Ureter (tissue), 1 donor: ENCODE data around the gene LRRC49. TPM values are rescaled to one million over a fixed set of nuclear protein-coding genes. Genes with fewer than 3 reads are reported as not detected.

ENCODE experiments used
- DNase-seq: peaks from one replicate; pipeline ENCODE4 v3.0.0-alpha.2; 2020; ENCODE audit warnings: low spot score
- total RNA-seq: library from RNA; stranded (reverse); gene quantifications from one replicate; pipeline ENCODE4 v1.2.4, GENCODE V29; 2023
- donor health status: DM: yes; HTN: yes; CAD: no.

Gene LRRC49
- total RNA-seq, 1 donor from 2014 or later = 28.1 TPM

DNA sequence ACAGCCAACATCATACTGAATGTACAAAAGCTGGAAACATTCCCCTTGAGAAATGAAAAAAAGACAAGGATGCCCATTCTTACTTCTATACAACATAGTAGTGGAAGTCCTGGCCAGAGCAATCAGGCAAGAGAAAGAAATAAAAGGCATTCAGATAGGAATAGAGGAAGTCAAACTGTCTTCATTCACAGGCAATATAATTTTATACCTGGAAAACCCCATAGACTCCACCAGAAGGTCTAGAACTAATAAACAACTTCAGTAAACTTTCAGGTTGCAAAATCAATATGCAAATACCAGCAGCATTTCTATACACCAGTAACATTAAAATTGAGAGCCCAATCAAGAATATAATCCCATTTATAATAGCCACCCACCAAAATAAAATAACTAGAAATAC is 195.5 kb downstream of the LRRC49 start:
- DNase-seq = no peak

DNA sequence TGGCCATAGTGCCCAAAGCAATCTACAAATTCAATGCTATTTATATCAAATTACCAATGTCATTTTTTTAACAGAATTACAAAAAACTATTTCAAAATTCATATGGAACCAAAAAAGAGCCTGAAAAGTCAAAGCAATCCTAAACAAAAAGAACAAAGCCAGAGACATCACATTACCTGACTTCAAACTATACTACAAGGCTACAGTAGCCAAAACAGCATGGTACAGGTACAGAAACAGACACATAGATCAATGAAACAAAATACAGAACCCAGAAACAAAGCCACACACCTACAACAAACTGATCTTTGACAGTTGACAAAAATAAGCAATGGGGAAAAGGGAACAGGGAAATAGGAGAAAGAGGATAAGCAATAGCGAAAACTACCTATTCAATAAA is 196.1 kb downstream of the LRRC49 start:
- DNase-seq = no peak

DNA sequence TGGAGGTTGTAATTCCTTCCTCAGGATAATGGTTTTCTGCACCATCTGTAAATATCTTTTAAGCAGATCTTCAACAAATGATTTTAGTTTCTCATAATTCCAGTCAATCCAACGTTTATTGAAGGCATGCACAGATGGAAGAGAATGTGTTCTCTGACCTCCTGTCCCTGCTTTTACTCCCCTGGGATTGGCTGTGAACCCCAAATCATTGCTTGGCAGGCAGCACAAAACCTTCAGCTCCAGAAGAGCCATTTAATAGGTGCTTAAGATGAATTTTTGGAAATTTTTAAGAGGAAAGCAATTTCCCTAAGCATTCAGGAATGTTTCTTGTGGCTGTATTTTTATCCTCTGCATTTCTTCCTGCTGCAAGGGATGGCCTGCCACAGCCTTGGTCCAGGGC is 197.2 kb downstream of the LRRC49 start:
- no peak for DNase-seq

DNA sequence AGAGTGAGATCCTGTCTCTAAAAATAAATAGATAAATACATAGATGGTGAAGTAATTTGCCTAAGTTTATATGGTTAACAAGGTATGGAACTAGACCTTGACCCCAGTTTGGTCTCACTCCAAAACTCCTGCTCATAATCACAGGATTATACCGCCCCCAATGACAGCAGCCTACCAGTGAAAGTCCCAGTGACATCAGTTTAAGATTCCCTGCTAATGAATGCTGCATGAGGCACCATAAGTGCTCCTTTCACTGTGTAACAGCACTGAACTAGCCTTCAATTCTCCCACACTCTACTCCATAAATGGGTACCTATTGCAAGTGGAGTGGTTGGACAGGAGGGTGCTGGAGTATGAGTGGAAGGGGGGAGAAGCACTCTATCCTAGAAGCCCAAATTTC is 199.0 kb downstream of the LRRC49 start:
- DNase-seq = no peak

DNA sequence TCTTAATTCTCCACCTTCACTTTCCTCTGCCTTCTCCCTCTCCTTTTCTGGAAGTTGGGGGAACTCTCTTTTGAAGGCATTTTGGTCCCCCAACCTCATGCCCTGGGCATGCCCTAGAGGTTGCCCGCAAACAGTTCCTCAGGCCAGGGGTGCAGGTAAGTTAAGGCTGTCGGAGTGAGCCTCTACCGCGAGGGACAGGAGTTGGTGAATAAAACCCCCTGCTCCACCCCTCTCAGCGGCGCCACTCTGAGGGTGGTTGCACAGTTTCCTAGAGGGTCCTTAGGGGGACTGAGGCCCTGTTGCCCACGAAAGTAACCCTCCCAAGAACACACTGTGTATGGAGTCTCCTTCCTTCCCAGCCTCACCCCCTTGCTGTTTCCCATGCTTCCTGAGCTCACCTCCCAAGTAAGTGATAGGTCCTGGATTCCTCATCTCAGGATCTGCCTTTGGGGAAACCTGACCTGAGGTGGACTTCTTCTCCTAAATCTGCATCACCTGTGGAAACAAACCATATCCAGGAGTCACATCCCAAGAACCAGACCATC is 199.5 kb downstream of the LRRC49 start:
- peak; percentile 37 for DNase-seq

DNA sequence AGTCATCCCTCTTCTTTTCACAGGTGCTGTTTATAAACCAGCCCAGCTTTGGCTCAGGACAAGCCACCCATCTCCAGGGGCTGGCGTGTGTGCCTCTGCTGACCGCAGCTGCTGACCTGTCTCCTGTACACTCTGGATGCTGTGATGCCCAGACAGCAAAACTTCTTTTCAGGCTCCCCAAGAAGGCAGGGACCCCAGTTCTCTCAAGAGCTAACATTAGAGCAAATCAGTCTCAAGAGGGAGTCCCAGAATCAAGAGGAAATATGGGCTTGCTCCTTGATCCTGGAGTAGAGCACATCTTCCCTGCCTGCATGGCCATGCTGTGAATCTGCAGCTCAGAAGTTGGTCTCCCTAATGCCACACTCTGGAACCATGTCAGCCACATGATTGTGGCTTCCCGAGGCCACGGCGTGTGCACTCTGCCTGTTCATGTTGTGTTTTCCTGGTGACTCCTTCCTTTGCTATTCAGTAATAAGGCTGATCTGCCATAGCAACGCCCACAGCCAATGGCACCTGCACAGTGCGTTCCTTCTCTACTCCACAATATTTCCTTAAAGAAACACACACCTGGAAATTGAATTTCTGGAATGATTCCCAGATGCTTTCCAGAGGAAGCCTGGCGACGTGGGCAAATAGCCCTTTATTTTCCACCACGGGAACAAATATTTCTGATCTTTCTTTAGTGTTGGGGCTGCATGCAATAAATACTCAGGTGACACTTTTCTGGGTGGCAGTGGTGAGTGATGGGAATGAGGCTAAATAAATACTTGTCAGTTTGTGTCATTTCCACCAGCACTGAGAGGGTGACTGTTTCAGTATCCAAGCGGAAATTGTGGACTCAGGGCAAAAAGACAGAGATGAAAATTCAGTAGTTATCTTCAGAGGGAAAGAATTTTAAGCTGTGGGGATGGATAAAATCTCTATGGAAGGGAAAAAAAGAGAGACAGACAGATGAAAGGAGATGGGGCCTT is 200.7 kb downstream of the LRRC49 start:
- DNase-seq = peak; percentile 12

DNA sequence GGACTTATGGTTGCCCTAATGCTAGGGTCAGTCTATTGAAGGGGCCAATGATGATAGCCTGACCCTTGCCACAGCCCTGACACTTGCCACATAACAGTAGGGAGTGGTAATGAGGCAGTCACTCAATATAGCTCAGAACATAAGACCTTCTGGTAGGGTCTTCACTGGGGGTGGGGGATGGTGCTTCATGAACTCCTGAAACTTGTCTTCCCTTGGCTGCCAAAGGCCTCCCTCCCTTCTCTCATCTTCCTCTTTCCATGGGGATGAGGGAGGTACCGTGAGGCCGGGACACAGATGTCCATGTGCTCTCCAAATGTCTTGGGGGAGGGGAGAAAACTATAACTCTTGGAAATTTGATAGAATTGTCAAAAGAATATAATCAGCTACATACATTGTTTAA is 201.5 kb downstream of the LRRC49 start:
- no peak for DNase-seq

DNA sequence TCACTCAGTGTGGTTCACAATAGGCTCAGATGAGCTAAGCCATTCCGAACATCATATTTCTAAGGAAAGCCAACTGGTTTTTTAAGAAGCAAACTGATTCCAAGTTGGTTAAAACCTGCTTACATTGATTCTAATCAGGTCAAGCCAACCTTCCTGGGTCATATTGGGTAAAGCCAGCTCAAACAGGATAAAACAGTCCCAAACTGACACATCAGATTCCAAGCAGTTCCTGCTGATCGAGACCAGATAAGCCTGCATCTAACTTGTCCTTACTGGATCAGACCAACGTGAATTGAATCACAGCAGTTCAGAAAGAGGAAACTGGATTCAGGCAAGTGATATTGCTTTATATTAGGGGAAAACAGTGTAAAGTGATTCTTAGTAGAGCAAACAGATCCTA is 204.1 kb downstream of the LRRC49 start:
- DNase-seq = no peak

DNA sequence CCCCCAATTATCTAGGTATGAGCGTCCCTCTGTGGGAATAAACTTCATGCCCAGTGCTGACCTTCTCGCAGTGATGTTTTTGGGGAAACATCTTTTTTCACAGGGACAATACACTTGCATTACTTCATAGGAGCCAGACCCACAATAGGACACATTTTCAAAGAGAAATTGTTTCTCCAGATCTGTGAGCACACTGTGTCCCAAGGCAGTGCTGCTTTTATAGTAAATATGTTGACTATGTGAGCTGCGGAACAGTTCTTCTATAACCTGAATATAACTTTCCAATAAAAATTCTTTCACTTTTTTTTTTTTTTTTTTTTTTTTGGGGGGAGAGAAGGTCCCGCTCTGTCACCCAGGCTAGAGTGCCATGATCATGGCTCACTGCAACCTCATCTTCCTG is 205.3 kb downstream of the LRRC49 start:
- DNase-seq = no peak

DNA sequence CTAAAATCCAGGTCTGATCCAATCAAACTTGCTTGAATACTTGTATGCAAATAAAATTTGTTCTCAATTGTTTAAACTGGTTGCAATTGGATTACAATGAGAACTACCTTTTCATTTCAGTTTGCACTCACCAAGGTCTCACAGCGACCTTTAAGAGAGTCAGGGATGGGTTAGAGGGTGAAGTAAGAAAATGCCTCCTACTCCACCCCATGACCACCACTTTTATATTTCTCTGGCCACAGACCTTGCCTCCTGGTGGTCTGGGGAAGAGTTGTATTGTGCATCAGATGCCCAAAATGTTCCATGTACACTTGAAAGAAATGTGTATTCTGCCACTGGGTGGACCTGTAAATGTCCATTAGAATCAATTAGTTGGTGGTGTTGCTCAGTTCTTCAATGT is 206.3 kb downstream of the LRRC49 start:
- peak; percentile 13 for DNase-seq

Other genes starting within 250 kb of the LRRC49 start
- 61.8 TPM for gene UACA, start 129.3 kb upstream of the LRRC49 start, total RNA-seq
- 19.1 TPM for gene LARP6, start 38.7 kb upstream of the LRRC49 start, total RNA-seq
- gene THAP10, start 393 bp upstream of the LRRC49 start, total RNA-seq = 3.8 TPM
- 57.9 TPM for gene THSD4, start 222.6 kb downstream of the LRRC49 start, total RNA-seq